HepG2 (cell line): ENCODE measurements around the gene WDR6. TPM values are rescaled to one million over a fixed set of nuclear protein-coding genes. Genes with fewer than 3 reads are reported as not detected.

Experiments used
- ATAC-seq: fragments of 200-7000 bp; cut with Tn5 transposase; 3 replicates; pipeline ENCODE4 v1.9.1; 2020; ENCODE audit warnings: mild to moderate bottlenecking, moderate library complexity
- BruUV-seq: library from RNA; stranded (reverse); fragments of 400-500 nt; replicated peaks from 2 replicates; lab custom pipeline; 2021; lab: Mats Ljungman, UMichigan
- CTCF ChIA-PET: fragments of 300-600 bp; formaldehyde crosslinking; extraction: SDS; loops from one replicate; lab custom pipeline; 2021; ENCODE audit warnings: low total read pairs, inconsistent platforms, low intra/inter-chr PET ratio; lab: Yijun Ruan, JAX
- POLR2A ChIA-PET: fragments of 350-600 bp; sonication (Branson Sonifier 250); formaldehyde crosslinking; loops from one replicate; lab custom pipeline; 2020; ENCODE audit warnings: antibody characterized with exemption, inconsistent platforms; lab: Yijun Ruan, JAX
- DNase-seq: peaks from one replicate; pipeline ENCODE4 v3.0.0-alpha.2; 2015; ENCODE audit warnings: low spot score
- FAIRE-seq: peaks from 3 replicates; lab custom pipeline; 2011; peaks lifted over from hg19 to GRCh38; lab: Jason Lieb, UNC
- H2AFZ ChIP-seq: one replicate; pipeline ENCODE4 v1.6.1; 2011; ENCODE audit warnings: low read length, inconsistent platforms
- H3K27ac ChIP-seq: fragments of 300-600 bp; 3 replicates; pipeline ENCODE4 v1.8.0; 2011; ENCODE audit warnings: mixed run types, mild to moderate bottlenecking, mixed read lengths, low read length, inconsistent platforms; ENCODE audit not compliant: insufficient read depth; ENCODE audit errors: extremely low read length
- H3K27me3 ChIP-seq, 2 experiments: fragments of 200-600 bp in 1 of 2; 2 replicates in 1 of 2; 3 replicates in 1 of 2; pipeline versions ENCODE4 v1.6.0 to v1.8.0; 2011; ENCODE audit warnings: low read length in 2 of 2, mild to moderate bottlenecking in 2 of 2, moderate library complexity in 2 of 2, inconsistent platforms in 1 of 2; ENCODE audit not compliant: insufficient read depth in 2 of 2, control insufficient read depth in 1 of 2
- H3K36me3 ChIP-seq, 2 experiments: fragments of 200-600 bp in 1 of 2; replicated peaks in 1 of 2; 2 replicates in 1 of 2; 3 replicates in 1 of 2; pipeline versions ENCODE4 v1.5.1 to v1.8.0; 2011; ENCODE audit warnings: low read length in 2 of 2, inconsistent platforms in 1 of 2; ENCODE audit not compliant: insufficient read depth in 2 of 2, control insufficient read depth in 1 of 2
- H3K4me1 ChIP-seq: 2 replicates; pipeline ENCODE4 v1.5.1; 2012; ENCODE audit warnings: low read length, inconsistent platforms; ENCODE audit not compliant: insufficient read depth
- H3K4me2 ChIP-seq: 2 replicates; pipeline ENCODE4 v1.6.0; 2011; ENCODE audit warnings: low read depth, low read length, inconsistent platforms
- H3K4me3 ChIP-seq, 3 experiments: fragments of 200-600 bp in 1 of 3; sonication (generic), shearing (Covaris generic) in 1 of 3; replicated peaks in 1 of 3; 2 replicates each; pipeline ENCODE4 v1.5.1; 2011 to 2016; ENCODE audit warnings: low read length in 3 of 3, inconsistent platforms in 2 of 3, low read depth in 2 of 3, mild to moderate bottlenecking in 2 of 3, control low read depth in 1 of 3, mixed read lengths in 1 of 3; ENCODE audit not compliant: insufficient read depth in 1 of 3
- H3K79me2 ChIP-seq: one replicate; pipeline ENCODE4 v1.6.1; 2011; ENCODE audit warnings: low read length, inconsistent platforms; ENCODE audit not compliant: insufficient read depth
- H3K9ac ChIP-seq: 2 replicates; pipeline ENCODE4 v1.6.0; 2011; ENCODE audit warnings: mild to moderate bottlenecking, low read depth, low read length, inconsistent platforms; ENCODE audit not compliant: insufficient read depth
- H3K9me3 ChIP-seq: 2 replicates; pipeline ENCODE4 v1.5.1; 2012; ENCODE audit warnings: mild to moderate bottlenecking, low read length
- H4K20me1 ChIP-seq: 2 replicates; pipeline ENCODE4 v1.6.0; 2011; ENCODE audit warnings: inconsistent platforms, mild to moderate bottlenecking, low read length, moderate library complexity; ENCODE audit not compliant: insufficient read depth
- CENPX ChIP-seq: sonication (generic); formaldehyde crosslinking; IDR thresholded peaks from 2 replicates; pipeline ENCODE4 v1.9.0; 2021; ENCODE audit warnings: mild to moderate bottlenecking, missing genetic modification reagents, moderate library complexity
- EED ChIP-seq: sonication (generic); formaldehyde crosslinking; IDR thresholded peaks from 2 replicates; pipeline ENCODE4 v1.5.0; 2020; ENCODE audit warnings: mild to moderate bottlenecking, missing genetic modification reagents
- MAF1 ChIP-seq: sonication (generic); formaldehyde crosslinking; IDR thresholded peaks from 2 replicates; pipeline ENCODE4 v1.5.0; 2020; ENCODE audit warnings: missing genetic modification reagents, borderline replicate concordance
- MTA1 ChIP-seq: sonication (generic); formaldehyde crosslinking; IDR thresholded peaks from 2 replicates; pipeline ENCODE4 v1.4.0; 2020; ENCODE audit warnings: missing genetic modification reagents, mild to moderate bottlenecking, borderline replicate concordance
- PITX1 ChIP-seq: sonication (generic); formaldehyde crosslinking; IDR thresholded peaks from 2 replicates; pipeline ENCODE4 v1.5.1; 2020; ENCODE audit warnings: mild to moderate bottlenecking, missing genetic modification reagents
- XRCC5 ChIP-seq: fragments of 200-400 bp; formaldehyde crosslinking; optimal IDR thresholded peaks from 2 replicates; pipeline ENCODE3; 2017; ENCODE audit warnings: mild to moderate bottlenecking, low read length
- ZNF24 ChIP-seq: fragments of 450-650 bp; IDR thresholded peaks from 2 replicates; pipeline ENCODE4 v1.6.1; 2017; ENCODE audit warnings: antibody characterized with exemption, mild to moderate bottlenecking
- ZNF510 ChIP-seq: sonication (generic); formaldehyde crosslinking; IDR thresholded peaks from 2 replicates; pipeline ENCODE4 v1.4.0; 2020; ENCODE audit warnings: low read depth, mild to moderate bottlenecking, missing genetic modification reagents
- ZNF747 ChIP-seq: sonication (generic); formaldehyde crosslinking; IDR thresholded peaks from 2 replicates; pipeline ENCODE4 v1.8.1; 2023; ENCODE audit warnings: missing genetic modification reagents, mild to moderate bottlenecking, borderline replicate concordance
- WGBS: methylation state at CpG from one replicate; pipeline ENCODE4 v1.1.6; 2017; ENCODE audit warnings: low lambda C conversion rate; 5-methylcytosine and 5-hydroxymethylcytosine counted together
- in situ Hi-C: cut with HindIII; loops from 2 replicates; pipeline ENCODE4 v1.10.0; 2017; ENCODE audit warnings: low pct_unique_long_range_greater_than_20kb; ENCODE audit not compliant: extremely low pct_ligation_motif_present
- intact Hi-C: fragments of 100-400 bp; cut with micrococcal nuclease; formaldehyde crosslinking; loops from one replicate; pipeline ENCODE4 v1.10.0; 2022; ENCODE audit not compliant: unreplicated experiment
- polyA plus RNA-seq, 8 experiments: library from polyadenylated mRNA; depleted of rRNA in 3 of 8; stranded (reverse) in 7 of 8; unstranded in 1 of 8; fragments of >200 nt; fragmentation: Illumina TruSeq in 4 of 8; extraction: Trizol in 4 of 8; gene quantifications; 2 replicates each; pipeline versions ENCODE4 v1.2.1 to v1.2.3, GENCODE V29; 2011 to 2016; ENCODE audit warnings: low read depth in 4 of 8, missing spikeins in 1 of 8, mixed read lengths in 1 of 8; ENCODE audit not compliant: insufficient read depth in 1 of 8
- total RNA-seq, 5 experiments: library from RNA; depleted of rRNA; stranded (reverse); fragments of >200 nt; fragmentation: Illumina TruSeq; extraction: Trizol; gene quantifications; 2 replicates each; pipeline ENCODE4 v1.2.3, GENCODE V29; 2016; ENCODE audit warnings: low read depth in 1 of 5
- TF ChIP-seq, protein P1 (sequence below): sonication (generic); formaldehyde crosslinking; IDR thresholded peaks from 2 replicates; pipeline ENCODE4 v1.4.0; 2020; ENCODE audit warnings: missing genetic modification reagents
- TF ChIP-seq, protein P2 (sequence below): IDR thresholded peaks from 2 replicates; pipeline ENCODE4 v1.6.1; 2016; ENCODE audit warnings: low read depth, missing genetic modification reagents, missing compliant biosample characterization
- TF ChIP-seq, protein P3 (sequence below), 2 experiments: sonication (generic) in 1 of 2; formaldehyde crosslinking in 1 of 2; IDR thresholded peaks; 2 replicates each; pipeline versions ENCODE4 v1.4.0 to v1.6.1; 2018 to 2020; ENCODE audit warnings: missing genetic modification reagents in 2 of 2, borderline replicate concordance in 1 of 2, low read depth in 1 of 2, mild to moderate bottlenecking in 1 of 2, missing biosample characterization in 1 of 2

Gene WDR6
- total and polyA plus RNA-seq, 2 of the 13 experiments (the other 11 are each of a cell fraction or from before 2014, with no cell fraction given), result 73.4 to 139 TPM

DNA sequence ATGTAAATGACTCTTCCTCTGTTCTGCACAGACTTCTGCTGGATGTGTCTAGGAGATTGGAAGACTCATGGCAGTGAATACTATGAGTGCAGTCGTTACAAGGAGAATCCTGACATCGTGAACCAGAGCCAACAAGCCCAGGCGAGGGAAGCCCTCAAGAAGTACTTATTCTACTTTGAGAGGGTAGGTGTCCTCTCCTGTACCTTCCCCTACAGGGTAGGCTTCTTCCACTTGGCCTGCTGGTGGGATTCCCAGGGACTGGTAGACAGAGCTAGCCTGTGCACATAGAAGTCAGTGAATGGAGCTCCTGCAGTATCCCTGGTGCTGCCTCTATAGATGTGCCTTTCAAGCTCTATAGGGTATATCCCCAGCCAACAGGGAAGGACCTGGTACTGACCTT, 27.7 kb upstream of the WDR6 start:
- ChIA-PET CTCF (no interaction called here), POLR2A (no interaction called here)

DNA sequence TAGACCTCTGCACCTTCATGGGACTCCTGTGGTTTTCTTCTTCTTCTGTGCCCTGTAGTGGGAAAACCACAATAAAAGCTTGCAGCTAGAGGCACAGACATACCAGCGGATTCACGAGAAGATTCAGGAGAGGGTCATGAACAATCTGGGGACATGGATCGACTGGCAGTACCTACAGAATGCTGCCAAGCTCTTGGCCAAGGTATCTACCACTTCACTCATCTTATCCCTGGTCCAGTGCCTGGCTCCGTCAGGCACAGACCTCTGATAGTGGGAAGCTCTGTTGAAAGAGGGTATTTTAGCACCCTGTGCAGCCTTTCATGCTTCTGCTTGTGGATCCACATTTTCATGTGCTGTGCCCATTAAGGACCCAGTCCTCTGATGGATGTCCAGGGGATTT, 26.9 kb upstream of the WDR6 start:
- Histone ChIP-seq H3K79me2 (no peaks in the 10 kb centered on the region), H3K27me3 (no peaks in the 10 kb centered on the region), H3K36me3 (peaks cover 42 to 78% of the 10 kb centered on the region in 2 experiments), H3K27ac (no peak overlapping the region), H3K9me3 (no peaks in the 10 kb centered on the region), H3K4me2 (no peak overlapping the region), H3K4me3 (no peak overlapping the region), H3K4me1 (no peaks in the 10 kb centered on the region), H2AFZ (no peak overlapping the region), H3K9ac (no peak overlapping the region), H4K20me1 (no peaks in the 10 kb centered on the region)
- intact Hi-C loops (no loop called here), in situ Hi-C loops (no loop called here)
- no peak for DNase-seq
- FAIRE-seq, result no peak
- ChIA-PET CTCF (no interaction called here), POLR2A (no interaction called here)
- ATAC-seq, result no peak
- no TSS peak for BruUV-seq
- 96% methylated on average over 4 of the region's 4 CpGs for WGBS
- TF ChIP-seq, protein P1, sequence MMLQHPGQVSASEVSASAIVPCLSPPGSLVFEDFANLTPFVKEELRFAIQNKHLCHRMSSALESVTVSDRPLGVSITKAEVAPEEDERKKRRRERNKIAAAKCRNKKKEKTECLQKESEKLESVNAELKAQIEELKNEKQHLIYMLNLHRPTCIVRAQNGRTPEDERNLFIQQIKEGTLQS (CRISPR knock-in tag), result no peak
- TF ChIP-seq EED (CRISPR knock-in tag), result no peak
- TF ChIP-seq, protein P2, sequence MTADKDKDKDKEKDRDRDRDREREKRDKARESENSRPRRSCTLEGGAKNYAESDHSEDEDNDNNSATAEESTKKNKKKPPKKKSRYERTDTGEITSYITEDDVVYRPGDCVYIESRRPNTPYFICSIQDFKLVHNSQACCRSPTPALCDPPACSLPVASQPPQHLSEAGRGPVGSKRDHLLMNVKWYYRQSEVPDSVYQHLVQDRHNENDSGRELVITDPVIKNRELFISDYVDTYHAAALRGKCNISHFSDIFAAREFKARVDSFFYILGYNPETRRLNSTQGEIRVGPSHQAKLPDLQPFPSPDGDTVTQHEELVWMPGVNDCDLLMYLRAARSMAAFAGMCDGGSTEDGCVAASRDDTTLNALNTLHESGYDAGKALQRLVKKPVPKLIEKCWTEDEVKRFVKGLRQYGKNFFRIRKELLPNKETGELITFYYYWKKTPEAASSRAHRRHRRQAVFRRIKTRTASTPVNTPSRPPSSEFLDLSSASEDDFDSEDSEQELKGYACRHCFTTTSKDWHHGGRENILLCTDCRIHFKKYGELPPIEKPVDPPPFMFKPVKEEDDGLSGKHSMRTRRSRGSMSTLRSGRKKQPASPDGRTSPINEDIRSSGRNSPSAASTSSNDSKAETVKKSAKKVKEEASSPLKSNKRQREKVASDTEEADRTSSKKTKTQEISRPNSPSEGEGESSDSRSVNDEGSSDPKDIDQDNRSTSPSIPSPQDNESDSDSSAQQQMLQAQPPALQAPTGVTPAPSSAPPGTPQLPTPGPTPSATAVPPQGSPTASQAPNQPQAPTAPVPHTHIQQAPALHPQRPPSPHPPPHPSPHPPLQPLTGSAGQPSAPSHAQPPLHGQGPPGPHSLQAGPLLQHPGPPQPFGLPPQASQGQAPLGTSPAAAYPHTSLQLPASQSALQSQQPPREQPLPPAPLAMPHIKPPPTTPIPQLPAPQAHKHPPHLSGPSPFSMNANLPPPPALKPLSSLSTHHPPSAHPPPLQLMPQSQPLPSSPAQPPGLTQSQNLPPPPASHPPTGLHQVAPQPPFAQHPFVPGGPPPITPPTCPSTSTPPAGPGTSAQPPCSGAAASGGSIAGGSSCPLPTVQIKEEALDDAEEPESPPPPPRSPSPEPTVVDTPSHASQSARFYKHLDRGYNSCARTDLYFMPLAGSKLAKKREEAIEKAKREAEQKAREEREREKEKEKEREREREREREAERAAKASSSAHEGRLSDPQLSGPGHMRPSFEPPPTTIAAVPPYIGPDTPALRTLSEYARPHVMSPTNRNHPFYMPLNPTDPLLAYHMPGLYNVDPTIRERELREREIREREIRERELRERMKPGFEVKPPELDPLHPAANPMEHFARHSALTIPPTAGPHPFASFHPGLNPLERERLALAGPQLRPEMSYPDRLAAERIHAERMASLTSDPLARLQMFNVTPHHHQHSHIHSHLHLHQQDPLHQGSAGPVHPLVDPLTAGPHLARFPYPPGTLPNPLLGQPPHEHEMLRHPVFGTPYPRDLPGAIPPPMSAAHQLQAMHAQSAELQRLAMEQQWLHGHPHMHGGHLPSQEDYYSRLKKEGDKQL (CRISPR knock-in tag), result no peak
- no peak for TF ChIP-seq MTA1
- no peak for TF ChIP-seq ZNF24
- TF ChIP-seq XRCC5, result no peak

More for the DNA sequence above, 27.7 kb upstream of the WDR6 start:
- FAIRE-seq, result no peak
- H4K20me1 ChIP-seq, result no peaks in the 10 kb centered on the region
- no peak overlapping the region for H3K27ac ChIP-seq
- H3K9me3 ChIP-seq, result no peaks in the 10 kb centered on the region
- no peak overlapping the region for H2AFZ ChIP-seq
- no peaks in the 10 kb centered on the region for H3K4me1 ChIP-seq
- TF ChIP-seq CENPX (CRISPR knock-in tag), result no peak
- TF ChIP-seq PITX1, result no peak
- TF ChIP-seq ZNF747 (CRISPR knock-in tag), result no peak
- TF ChIP-seq, protein P3, sequence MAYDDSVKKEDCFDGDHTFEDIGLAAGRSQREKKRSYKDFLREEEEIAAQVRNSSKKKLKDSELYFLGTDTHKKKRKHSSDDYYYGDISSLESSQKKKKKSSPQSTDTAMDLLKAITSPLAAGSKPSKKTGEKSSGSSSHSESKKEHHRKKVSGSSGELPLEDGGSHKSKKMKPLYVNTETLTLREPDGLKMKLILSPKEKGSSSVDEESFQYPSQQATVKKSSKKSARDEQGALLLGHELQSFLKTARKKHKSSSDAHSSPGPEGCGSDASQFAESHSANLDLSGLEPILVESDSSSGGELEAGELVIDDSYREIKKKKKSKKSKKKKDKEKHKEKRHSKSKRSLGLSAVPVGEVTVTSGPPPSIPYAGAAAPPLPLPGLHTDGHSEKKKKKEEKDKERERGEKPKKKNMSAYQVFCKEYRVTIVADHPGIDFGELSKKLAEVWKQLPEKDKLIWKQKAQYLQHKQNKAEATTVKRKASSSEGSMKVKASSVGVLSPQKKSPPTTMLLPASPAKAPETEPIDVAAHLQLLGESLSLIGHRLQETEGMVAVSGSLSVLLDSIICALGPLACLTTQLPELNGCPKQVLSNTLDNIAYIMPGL (CRISPR knock-in tag; IDR thresholded peaks at IDR 0.05; ENCODE audit: borderline replicate concordance in 1 of 2, low read depth in 1 of 2), result no peak
- TF ChIP-seq ZNF510, result no peak
- no peak for TF ChIP-seq MAF1
- no peak overlapping the region for H3K4me3 ChIP-seq
- in situ Hi-C loops (no loop called here), intact Hi-C loops (no loop called here)
- H3K9ac ChIP-seq, result no peak overlapping the region
- peaks cover 44 to 81% of the 10 kb centered on the region in 2 experiments for H3K36me3 ChIP-seq
- no TSS peak for BruUV-seq
- WGBS, result 100% methylated on average over 3 of the region's 3 CpGs
- H3K27me3 ChIP-seq, result no peaks in the 10 kb centered on the region
- ATAC-seq, result no peak
- H3K79me2 ChIP-seq, result no peaks in the 10 kb centered on the region
- DNase-seq, result no peak
- no peak overlapping the region for H3K4me2 ChIP-seq
